Loucy (cell line): ENCODE data around the gene CENPK.

ENCODE experiments used
- CTCF ChIP-seq: fragments of 200-600 bp; sonication (generic); conservative IDR thresholded peaks from 2 replicates; pipeline ENCODE4 v1.5.1; 2014; ENCODE audit warnings: mild to moderate bottlenecking, antibody characterized with exemption, low read length
- EZH2phosphoT487 ChIP-seq: fragments of 200-600 bp; IDR thresholded peaks from 2 replicates; pipeline ENCODE4 v1.6.1; 2018; ENCODE audit warnings: antibody characterized with exemption, mild to moderate bottlenecking, moderate library complexity, borderline replicate concordance

DNA sequence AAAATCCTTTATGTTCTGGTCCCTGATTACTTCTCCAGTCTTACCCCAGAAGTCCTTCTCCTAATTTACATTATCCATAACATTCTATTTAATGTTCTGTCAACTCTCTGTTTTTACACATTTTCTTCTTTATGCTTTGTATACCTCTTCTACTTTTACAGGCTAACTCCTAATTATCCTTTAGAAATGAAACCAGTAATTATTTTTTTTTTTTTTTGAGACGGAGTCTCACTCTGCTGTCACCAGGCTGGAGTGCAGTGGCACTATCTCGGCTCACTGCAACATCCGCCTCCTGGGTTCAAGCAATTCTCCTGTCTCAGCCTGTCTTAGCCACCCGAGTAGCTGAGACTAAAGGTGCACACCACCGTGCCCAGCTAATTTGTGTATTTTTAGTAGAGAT, 9.0 kb downstream of the CENPK start:
- TF ChIP-seq CTCF (no peak), EZH2phosphoT487 (no peak)
